ENCODE data around the gene SPINT1.

DNA sequence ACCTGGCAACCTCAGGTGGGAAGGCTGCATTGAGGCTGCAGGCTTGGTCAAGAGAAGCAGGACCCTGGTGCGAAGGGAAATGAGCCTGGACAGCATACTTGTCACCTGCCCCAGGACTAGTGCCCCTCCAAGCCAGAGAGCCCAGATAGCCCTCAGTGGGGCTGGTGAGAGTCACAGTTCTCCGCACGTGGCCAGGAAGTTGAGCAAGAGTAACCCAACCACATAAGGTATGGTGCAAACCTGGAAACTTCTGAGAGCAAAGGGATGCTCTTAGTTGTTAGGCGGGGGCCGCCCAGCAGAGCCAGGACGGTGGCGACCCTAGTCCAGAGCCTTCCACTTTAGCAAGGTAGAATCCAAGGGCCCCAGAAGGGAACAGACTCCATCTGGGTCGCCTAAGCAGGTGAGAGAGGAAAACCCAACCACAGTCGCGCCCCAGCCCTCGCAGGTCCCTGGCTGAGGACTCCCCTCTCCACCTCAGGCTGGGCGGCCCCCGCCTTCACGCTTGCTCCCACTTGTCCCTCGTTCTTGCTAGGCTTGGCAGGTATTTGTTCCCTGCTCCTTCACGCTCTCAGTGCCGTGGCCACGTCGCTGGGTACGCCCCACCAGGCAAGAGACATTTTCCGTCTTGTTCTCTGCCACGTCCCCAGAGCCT lies 49.3 kb downstream of the SPINT1 start:
- TF ChIP-seq, protein P1, sequence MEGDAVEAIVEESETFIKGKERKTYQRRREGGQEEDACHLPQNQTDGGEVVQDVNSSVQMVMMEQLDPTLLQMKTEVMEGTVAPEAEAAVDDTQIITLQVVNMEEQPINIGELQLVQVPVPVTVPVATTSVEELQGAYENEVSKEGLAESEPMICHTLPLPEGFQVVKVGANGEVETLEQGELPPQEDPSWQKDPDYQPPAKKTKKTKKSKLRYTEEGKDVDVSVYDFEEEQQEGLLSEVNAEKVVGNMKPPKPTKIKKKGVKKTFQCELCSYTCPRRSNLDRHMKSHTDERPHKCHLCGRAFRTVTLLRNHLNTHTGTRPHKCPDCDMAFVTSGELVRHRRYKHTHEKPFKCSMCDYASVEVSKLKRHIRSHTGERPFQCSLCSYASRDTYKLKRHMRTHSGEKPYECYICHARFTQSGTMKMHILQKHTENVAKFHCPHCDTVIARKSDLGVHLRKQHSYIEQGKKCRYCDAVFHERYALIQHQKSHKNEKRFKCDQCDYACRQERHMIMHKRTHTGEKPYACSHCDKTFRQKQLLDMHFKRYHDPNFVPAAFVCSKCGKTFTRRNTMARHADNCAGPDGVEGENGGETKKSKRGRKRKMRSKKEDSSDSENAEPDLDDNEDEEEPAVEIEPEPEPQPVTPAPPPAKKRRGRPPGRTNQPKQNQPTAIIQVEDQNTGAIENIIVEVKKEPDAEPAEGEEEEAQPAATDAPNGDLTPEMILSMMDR (IDR thresholded peaks at IDR 0.05), result no peak
- TF ChIP-seq EP300 (IDR thresholded peaks at IDR 0.05) (no peak), POLR2A (IDR thresholded peaks at IDR 0.05) (no peak), POLR2AphosphoS5 (IDR thresholded peaks at IDR 0.05) (no peak)
